ENCODE measurements around the gene LEKR1.

Gene LEKR1

GRCh38 chr3:157087373-157087772, 261.2 kb downstream of the LEKR1 start:
- no peak for DNase-seq

GRCh38 chr3:157087780-157088600, 261.8 kb downstream of the LEKR1 start:
- no peak for DNase-seq

GRCh38 chr3:157088601-157089454, 262.7 kb downstream of the LEKR1 start:
- DNase-seq = no peak

- DNase-seq = no peak
These were observed 263.5 kb downstream of the LEKR1 start for GRCh38 chr3:157089455-157090221.

GRCh38 chr3:157091083-157091833, 265.1 kb downstream of the LEKR1 start:
- DNase-seq = no peak

- no peak for DNase-seq
These were observed 266.1 kb downstream of the LEKR1 start for GRCh38 chr3:157092230-157092629.

GRCh38 chr3:157093096-157093495, 266.9 kb downstream of the LEKR1 start:
- DNase-seq = no peak

- no peak for DNase-seq
These were observed 268.1 kb downstream of the LEKR1 start for GRCh38 chr3:157094301-157094700.

GRCh38 chr3:157094751-157095480, 268.8 kb downstream of the LEKR1 start:
- no peak for DNase-seq

Measured in NCI-H1048 (cell line).